AG09309 (cell line): ENCODE measurements around the gene METTL25B.

ENCODE experiments used
- DNase-seq: peaks from one replicate; pipeline ENCODE4 v3.0.0-alpha.2; 2010; ENCODE audit warnings: low read depth
- H3K4me3 ChIP-seq: 2 replicates; pipeline ENCODE4 v1.5.1; 2011; ENCODE audit warnings: mild to moderate bottlenecking, low read depth, low read length, moderate library complexity; ENCODE audit not compliant: control insufficient read depth
- TF ChIP-seq, protein P1 (sequence below): IDR thresholded peaks from 2 replicates; pipeline ENCODE4 v1.5.1; 2011; ENCODE audit warnings: mild to moderate bottlenecking, low read depth, low read length, inconsistent platforms; ENCODE audit not compliant: insufficient read depth, control insufficient read depth; ENCODE audit errors: missing control alignments

Gene METTL25B

DNA sequence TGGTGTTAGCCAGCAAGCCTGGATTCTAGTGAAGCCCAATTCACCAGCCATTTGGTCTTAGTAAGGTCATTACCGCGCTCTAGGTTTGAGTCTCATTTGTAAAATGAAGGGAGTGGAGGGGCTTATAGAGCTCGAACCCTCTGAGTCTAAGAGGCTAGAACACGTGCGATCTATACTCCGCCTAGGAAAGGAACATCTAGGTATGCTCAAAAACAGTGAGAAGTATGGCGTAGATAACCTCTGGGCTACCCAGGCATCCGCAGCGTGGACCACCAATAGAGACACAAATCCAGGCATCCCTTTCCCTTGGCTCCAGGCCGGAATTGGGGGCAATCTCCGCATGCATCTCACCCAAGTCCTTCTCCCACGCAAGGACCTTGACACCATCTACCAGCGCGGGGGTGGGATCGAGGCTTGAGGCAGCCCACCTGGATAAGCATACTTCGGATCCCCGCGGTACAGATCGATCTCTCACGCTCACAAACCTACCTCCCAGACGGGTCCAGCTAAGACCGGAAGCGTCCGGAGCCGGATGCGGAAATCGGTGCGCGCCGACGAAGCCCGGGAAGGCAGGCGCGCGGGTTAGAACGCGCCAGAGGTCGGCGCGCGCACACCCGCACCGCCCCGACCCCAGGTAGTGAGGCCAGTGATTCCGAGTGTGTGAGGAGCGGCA, at the start of gene METTL25B:
TSS of gene METTL25B (plus strand) at position 544 of the 673 bp plus-strand sequence. CDS start 636 bp downstream, outside the sequence.
- peak within 1 kb of the TSS; percentile 91 for H3K4me3 ChIP-seq
- no peak for DNase-seq
- TF ChIP-seq, protein P1, sequence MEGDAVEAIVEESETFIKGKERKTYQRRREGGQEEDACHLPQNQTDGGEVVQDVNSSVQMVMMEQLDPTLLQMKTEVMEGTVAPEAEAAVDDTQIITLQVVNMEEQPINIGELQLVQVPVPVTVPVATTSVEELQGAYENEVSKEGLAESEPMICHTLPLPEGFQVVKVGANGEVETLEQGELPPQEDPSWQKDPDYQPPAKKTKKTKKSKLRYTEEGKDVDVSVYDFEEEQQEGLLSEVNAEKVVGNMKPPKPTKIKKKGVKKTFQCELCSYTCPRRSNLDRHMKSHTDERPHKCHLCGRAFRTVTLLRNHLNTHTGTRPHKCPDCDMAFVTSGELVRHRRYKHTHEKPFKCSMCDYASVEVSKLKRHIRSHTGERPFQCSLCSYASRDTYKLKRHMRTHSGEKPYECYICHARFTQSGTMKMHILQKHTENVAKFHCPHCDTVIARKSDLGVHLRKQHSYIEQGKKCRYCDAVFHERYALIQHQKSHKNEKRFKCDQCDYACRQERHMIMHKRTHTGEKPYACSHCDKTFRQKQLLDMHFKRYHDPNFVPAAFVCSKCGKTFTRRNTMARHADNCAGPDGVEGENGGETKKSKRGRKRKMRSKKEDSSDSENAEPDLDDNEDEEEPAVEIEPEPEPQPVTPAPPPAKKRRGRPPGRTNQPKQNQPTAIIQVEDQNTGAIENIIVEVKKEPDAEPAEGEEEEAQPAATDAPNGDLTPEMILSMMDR, result no peak

DNA sequence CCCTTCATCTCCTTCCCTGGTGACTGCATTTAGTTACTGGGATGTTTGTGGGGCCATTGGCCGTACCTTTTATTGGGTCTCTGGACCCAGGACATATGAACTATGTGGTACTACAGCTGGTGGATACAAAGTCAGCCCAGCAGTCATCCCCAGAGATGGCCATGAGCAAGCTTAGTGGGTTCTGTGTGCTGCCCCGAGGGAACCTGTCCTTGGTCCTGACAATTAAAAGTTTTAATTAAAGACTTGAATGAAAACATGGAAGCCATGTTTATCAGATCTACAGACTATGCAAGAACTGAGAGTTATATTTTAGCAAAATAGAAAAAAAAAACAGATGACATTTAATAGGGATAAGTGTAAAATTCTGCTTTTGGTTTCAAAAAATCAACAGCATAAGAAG, 48.2 kb upstream of the METTL25B start:
- H3K4me3 ChIP-seq, result no peak overlapping the region
- TF ChIP-seq, protein P1, result no peak
- no peak for DNase-seq

DNA sequence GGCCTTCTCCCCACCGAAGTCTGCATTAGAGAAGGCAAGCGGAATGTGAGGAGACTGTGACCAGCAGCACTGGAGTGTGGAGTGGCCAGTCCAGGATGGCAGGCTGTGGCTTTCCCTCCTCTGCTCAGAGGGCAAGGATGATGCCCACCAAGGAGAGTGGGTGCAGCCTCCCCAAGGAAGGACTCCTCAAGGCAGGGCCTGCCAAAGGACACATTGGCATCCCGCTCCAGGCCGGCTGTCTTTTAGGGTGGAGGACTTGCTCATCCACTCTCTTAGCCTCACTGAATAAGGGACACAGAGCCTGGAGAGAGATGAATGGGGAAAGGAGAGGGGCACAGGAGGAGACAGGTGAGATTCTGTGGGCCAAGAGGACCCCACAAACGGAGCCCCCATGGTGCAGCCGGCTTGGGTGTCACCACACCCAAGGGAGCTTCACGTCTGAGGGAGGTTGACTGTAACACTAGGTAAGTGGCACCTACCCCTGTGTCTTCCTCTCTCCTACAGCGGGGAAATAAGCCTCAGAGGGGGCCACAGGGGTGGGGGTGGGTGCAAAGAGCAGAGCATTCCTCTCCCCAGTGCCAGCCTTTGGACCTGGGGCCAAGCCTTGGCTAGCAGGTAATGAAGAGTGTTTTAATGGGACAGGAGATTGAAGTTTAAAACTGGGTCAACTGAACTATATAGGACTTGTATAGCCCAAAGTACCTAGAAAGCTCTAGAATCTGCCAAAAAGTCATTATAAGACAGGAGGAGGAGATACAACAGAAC, 46.9 kb upstream of the METTL25B start:
- no peak for DNase-seq
- no peak overlapping the region for H3K4me3 ChIP-seq
- TF ChIP-seq, protein P1, result no peak

DNA sequence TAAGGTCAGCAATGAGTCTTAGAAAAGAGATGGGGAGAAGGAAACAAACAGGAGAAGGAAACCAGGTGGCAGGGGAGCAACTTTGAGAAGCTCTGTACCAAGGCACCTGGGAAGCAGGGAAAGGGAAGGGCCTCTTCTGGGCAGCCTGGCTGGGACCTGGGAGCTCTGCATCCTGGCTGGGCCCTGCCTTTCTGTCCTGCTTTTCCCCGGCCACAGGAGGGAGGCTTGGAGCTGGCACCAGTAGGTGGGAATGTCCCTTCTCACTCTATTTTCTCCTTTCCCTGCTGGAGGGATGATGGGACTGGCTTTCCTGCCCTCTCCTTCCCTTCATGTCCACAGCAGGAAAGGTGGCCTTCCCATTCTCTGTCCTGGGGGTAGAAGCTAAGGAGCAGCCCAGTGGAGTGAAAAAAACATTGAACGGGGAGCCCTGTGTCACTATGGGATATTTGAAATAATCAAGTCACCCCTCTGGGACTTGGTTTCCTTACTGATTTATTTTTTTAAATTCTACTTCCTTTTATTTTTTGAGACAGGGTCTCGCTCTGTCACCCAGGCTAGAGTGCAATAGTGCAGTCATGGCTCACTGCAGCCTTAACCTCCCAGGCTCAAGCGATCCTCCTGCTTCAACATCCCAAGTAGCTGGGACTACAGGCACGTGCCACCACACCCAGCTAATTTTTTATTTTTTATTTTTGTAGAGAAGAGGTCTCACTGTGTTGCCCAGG, 45.9 kb upstream of the METTL25B start:
- no peak overlapping the region for H3K4me3 ChIP-seq
- TF ChIP-seq, protein P1, result no peak
- DNase-seq, result no peak

DNA sequence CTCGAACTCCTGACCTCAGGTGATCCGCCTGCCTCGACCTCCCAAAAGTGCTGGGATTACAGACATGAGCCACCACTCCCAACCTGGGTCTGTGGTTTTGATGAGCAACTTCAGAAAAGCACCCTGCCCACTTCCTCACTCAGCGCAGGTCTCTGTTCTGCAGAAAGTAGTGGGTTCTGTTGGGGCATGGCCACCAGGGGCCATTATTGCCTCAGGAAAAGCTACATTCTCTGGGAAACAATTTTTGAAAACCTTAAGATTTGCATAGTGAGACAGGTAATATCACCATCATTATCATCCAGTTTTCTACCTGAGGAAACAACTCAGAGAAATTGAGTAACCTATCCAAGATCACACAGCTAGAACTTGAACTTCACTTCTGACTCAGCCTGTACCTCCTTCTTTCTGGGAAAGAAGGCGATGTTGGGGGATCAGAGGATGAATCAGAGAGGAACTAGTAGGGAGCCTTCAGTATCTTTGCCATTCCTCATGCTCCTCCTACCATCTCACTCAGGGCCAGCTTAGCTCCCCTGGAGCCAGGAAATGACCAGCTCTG, 44.0 kb upstream of the METTL25B start:
- no peak overlapping the region for H3K4me3 ChIP-seq
- DNase-seq, result peak; percentile 48
- TF ChIP-seq, protein P1, result no peak
